ENCODE measurements around the gene PCCA. TPM values are rescaled to one million over a fixed set of nuclear protein-coding genes. Genes with fewer than 3 reads are reported as not detected.

PCCA gene
- polyA plus RNA-seq, 1 experiment = 22.6 TPM

- ChIA-PET POLR2A (no interaction called here), CTCF (interaction anchor here (0.5 kb wide), 1 partner anchor 107 kb away, joined by 3 read pairs; no protein-coding TSS in a partner anchor)
- H3K27ac ChIP-seq (ENCODE audit: low read depth, low read length) = no peak overlapping the region
- no peaks in the 10 kb centered on the region for H3K27me3 ChIP-seq (ENCODE audit: control insufficient read depth, insufficient read depth, low read length)
- no peaks in the 10 kb centered on the region for H3K9me3 ChIP-seq (ENCODE audit: control insufficient read depth, insufficient read depth, low read length)
- peak; percentile 60 for DNase-seq (ENCODE audit: low read depth, low spot score)
- no peak overlapping the region for H3K4me3 ChIP-seq (ENCODE audit: low read depth, low read length)
- TF ChIP-seq CTCF (IDR thresholded peaks at IDR 0.05; ENCODE audit: low read depth, low read length) = no peak
These were observed 39.5 kb downstream of the PCCA start for GRCh38 chr13:100128373-100128772.

- DNase-seq (ENCODE audit: low read depth, low spot score) = no peak
- Histone ChIP-seq H3K27ac (ENCODE audit: low read depth, low read length) (no peak overlapping the region), H3K4me3 (ENCODE audit: low read depth, low read length) (no peak overlapping the region), H3K9me3 (ENCODE audit: control insufficient read depth, insufficient read depth, low read length) (no peaks in the 10 kb centered on the region), H3K27me3 (ENCODE audit: control insufficient read depth, insufficient read depth, low read length) (no peaks in the 10 kb centered on the region)
- ChIA-PET CTCF (interaction anchor here (0.5 kb wide), 1 partner anchor 107 kb away, joined by 3 read pairs; no protein-coding TSS in a partner anchor), POLR2A (no interaction called here)
- TF ChIP-seq CTCF (IDR thresholded peaks at IDR 0.05; ENCODE audit: low read depth, low read length) = no peak
These were observed 39.9 kb downstream of the PCCA start for GRCh38 chr13:100128838-100129237.

GRCh38 chr13:100129605-100130004, 40.7 kb downstream of the PCCA start:
- no peak overlapping the region for H3K4me3 ChIP-seq (ENCODE audit: low read depth, low read length)
- DNase-seq (ENCODE audit: low read depth, low spot score) = no peak
- H3K27ac ChIP-seq (ENCODE audit: low read depth, low read length) = no peak overlapping the region
- no peaks in the 10 kb centered on the region for H3K9me3 ChIP-seq (ENCODE audit: control insufficient read depth, insufficient read depth, low read length)
- no peak for TF ChIP-seq CTCF (IDR thresholded peaks at IDR 0.05; ENCODE audit: low read depth, low read length)
- no peaks in the 10 kb centered on the region for H3K27me3 ChIP-seq (ENCODE audit: control insufficient read depth, insufficient read depth, low read length)
- POLR2A ChIA-PET = no interaction called here
- CTCF ChIA-PET = no interaction called here

GRCh38 chr13:100130092-100130491, 41.2 kb downstream of the PCCA start:
- Histone ChIP-seq H3K9me3 (ENCODE audit: control insufficient read depth, insufficient read depth, low read length) (no peaks in the 10 kb centered on the region), H3K4me3 (ENCODE audit: low read depth, low read length) (no peak overlapping the region), H3K27me3 (ENCODE audit: control insufficient read depth, insufficient read depth, low read length) (no peaks in the 10 kb centered on the region), H3K27ac (ENCODE audit: low read depth, low read length) (no peak overlapping the region)
- DNase-seq (ENCODE audit: low read depth, low spot score) = no peak
- ChIA-PET CTCF (no interaction called here), POLR2A (no interaction called here)
- no peak for TF ChIP-seq CTCF (IDR thresholded peaks at IDR 0.05; ENCODE audit: low read depth, low read length)

GRCh38 chr13:100130930-100131511, 42.1 kb downstream of the PCCA start:
- no peaks in the 10 kb centered on the region for H3K27me3 ChIP-seq (ENCODE audit: control insufficient read depth, insufficient read depth, low read length)
- DNase-seq (ENCODE audit: low read depth, low spot score) = no peak
- H3K4me3 ChIP-seq (ENCODE audit: low read depth, low read length) = no peak overlapping the region
- POLR2A ChIA-PET = no interaction called here
- no peaks in the 10 kb centered on the region for H3K9me3 ChIP-seq (ENCODE audit: control insufficient read depth, insufficient read depth, low read length)
- CTCF ChIA-PET = no interaction called here
- no peak overlapping the region for H3K27ac ChIP-seq (ENCODE audit: low read depth, low read length)
- TF ChIP-seq CTCF (IDR thresholded peaks at IDR 0.05; ENCODE audit: low read depth, low read length) = no peak

Data from AG04450 (cell line).